ENCODE results near the gene ACLY.
A peak's percentile ranks its signal among the peaks of the same experiment; 100 is the strongest.
"Not testable (repeated sequence)": the region's sequence is repeated elsewhere in the genome, so short reads cannot be mapped to it uniquely, and the experiment has no call there.

ACLY gene

DNA sequence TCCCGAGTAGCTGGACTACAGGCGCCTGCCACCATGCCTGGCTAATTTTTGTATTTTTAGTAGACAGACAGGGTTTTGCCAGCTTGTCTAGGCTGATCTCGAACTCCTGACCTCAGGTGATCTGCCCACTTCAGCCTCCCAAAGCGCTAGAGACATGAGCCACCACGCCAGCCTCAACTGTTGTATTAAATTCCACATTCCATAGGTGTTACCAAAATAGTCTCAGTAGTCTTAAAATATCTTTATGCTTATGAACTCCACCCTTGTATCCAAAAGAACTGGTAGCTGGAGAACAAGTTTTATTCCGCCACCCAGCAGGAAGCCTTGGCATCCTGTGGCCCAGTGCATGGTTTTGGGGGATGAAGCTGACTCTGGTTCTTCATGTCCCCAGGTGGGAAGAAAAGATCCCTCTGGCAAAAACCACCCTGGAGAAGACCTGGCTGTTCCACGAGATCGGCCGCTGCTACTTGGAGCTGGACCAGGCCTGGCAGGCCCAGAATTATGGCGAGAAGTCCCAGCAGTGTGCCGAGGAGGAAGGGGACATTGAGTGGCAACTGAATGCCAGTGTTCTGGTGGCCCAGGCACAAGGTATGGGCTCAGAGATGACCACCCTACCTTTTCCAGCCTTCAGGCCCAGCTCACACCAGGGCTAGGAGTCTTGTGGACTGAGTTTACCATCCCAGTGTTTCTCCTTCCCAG is 30.2 kb upstream of the ACLY start:
- ATAC-seq (no peak), DNase-seq (no peak)
- Mint-ChIP-seq H3K27ac (no peak overlapping the region), H3K9me3 (no peaks in the 10 kb centered on the region), H3K27me3 (no peaks in the 10 kb centered on the region), H3K4me1 (no peaks in the 10 kb centered on the region), H3K4me3 (no peak overlapping the region)

GRCh38 chr17:41944943-41945342 is 26.2 kb upstream of the ACLY start:
- Mint-ChIP-seq H3K9me3 (no peaks in the 10 kb centered on the region), H3K4me3 (no peak overlapping the region), H3K27me3 (no peaks in the 10 kb centered on the region), H3K4me1 (no peaks in the 10 kb centered on the region), H3K27ac (no peak overlapping the region)
- ATAC-seq (no peak), DNase-seq (no peak)

DNA sequence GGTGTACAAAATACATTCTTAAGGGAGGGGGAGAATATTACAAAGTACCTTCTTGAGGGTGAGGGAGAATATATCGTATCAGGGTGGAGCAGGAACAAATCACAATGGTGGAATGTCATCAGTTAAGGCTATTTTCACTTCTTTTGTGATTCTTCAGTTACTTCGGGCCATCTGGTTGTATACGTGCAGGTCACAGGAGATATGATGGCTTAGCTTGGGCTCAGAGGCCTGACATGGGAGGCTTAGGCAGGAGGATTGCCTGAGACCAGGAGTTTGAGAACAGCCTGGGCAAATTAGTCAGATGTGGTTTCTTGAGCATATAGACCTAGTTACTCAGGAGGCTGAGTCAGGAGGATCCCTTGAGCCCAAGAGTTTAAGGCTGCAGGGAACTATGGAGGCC is 24.7 kb upstream of the ACLY start:
- H3K4me1 Mint-ChIP-seq: no peaks in the 10 kb centered on the region
- H3K27ac Mint-ChIP-seq: no peak overlapping the region
- no peak overlapping the region for H3K4me3 Mint-ChIP-seq
- ATAC-seq: no peak
- no peak for DNase-seq
- H3K27me3 Mint-ChIP-seq: no peaks in the 10 kb centered on the region
- H3K9me3 Mint-ChIP-seq: no peaks in the 10 kb centered on the region

DNA sequence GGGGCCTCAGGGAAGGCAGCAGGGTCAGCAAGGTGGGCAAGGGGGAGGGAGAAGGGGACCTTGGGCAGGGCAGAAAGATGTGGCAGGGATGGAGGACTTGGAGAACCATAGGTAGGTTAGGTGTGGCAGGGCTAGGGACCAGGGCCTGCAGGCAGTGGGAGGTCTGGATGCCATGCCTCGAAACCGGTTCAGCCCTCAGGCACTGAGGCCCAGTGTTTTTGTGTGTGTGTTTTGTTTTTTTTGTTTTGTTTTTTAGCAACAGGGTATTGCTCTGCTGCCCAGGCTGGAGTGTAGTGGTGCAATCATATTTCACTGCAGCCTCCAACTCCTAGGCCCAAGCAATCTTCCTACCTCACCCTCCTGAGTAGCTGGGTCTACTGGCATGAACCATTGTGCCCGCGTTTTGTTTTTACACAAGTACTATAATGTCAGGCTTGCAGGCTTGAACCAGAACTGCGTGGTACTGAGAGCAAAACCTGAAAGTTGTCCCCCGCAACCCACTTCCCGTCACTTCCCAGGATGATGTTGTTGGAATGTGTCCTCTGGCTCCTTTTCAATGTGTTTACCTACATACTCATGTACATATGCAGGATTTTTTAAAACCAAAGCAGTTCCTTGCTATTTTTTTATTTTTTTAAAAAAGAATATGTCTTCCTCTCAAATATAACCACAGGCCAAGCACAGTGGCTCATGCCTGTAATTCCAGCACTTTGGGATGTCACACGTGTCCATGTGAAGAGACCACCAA is 24.0 kb upstream of the ACLY start:
- no peak for ATAC-seq
- H3K27ac Mint-ChIP-seq: no peak overlapping the region
- DNase-seq: no peak
- H3K9me3 Mint-ChIP-seq: no peaks in the 10 kb centered on the region
- H3K4me1 Mint-ChIP-seq: no peaks in the 10 kb centered on the region
- H3K4me3 Mint-ChIP-seq: no peak overlapping the region
- no peaks in the 10 kb centered on the region for H3K27me3 Mint-ChIP-seq

GRCh38 chr17:41941168-41941567 is 22.4 kb upstream of the ACLY start:
- H3K9me3 Mint-ChIP-seq: no peaks in the 10 kb centered on the region
- no peak for DNase-seq
- H3K27me3 Mint-ChIP-seq: no peaks in the 10 kb centered on the region
- no peak overlapping the region for H3K4me3 Mint-ChIP-seq
- H3K4me1 Mint-ChIP-seq: no peaks in the 10 kb centered on the region
- H3K27ac Mint-ChIP-seq: no peak overlapping the region
- ATAC-seq: no peak

GRCh38 chr17:41939693-41940090 is 20.9 kb upstream of the ACLY start:
- Mint-ChIP-seq H3K9me3 (no peaks in the 10 kb centered on the region), H3K27ac (no peak overlapping the region), H3K4me3 (no peak overlapping the region), H3K27me3 (no peaks in the 10 kb centered on the region), H3K4me1 (no peaks in the 10 kb centered on the region)
- DNase-seq (no peak), ATAC-seq (no peak)

GRCh38 chr17:41939044-41939692 is 20.4 kb upstream of the ACLY start:
- Mint-ChIP-seq H3K4me1 (no peaks in the 10 kb centered on the region), H3K27me3 (no peaks in the 10 kb centered on the region), H3K9me3 (no peaks in the 10 kb centered on the region), H3K27ac (no peak overlapping the region), H3K4me3 (no peak overlapping the region)
- ATAC-seq (no peak), DNase-seq (no peak)

- H3K4me3 Mint-ChIP-seq: no peak overlapping the region
- no peaks in the 10 kb centered on the region for H3K9me3 Mint-ChIP-seq
- H3K27me3 Mint-ChIP-seq: no peaks in the 10 kb centered on the region
- no peaks in the 10 kb centered on the region for H3K4me1 Mint-ChIP-seq
- H3K27ac Mint-ChIP-seq: no peak overlapping the region
- DNase-seq: no peak
- ATAC-seq: no peak
Measured at GRCh38 chr17:41937970-41938954, 19.5 kb upstream of the ACLY start.

DNA sequence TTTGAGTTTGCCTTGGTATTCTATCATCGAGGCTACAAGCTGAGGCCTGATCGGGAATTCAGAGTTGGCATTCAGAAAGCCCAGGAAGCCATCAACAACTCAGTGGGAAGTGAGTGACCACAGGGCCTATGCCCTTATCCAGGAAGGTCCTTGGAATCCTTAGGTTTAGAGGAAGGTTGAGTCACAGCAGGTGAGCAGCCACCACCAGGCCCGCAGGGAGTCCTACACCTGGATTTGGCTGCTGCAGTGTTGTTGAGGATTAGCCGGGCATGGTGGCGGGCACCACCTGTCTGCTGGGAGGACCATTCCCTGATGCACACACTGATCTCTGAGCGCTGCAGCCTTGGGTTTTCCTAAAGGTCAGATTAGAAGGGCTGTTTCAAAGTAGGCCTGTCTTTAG is 16.9 kb upstream of the ACLY start:
- Mint-ChIP-seq H3K4me1 (peaks cover 16% of the 10 kb centered on the region), H3K27ac (no peak overlapping the region), H3K4me3 (no peak overlapping the region), H3K9me3 (no peaks in the 10 kb centered on the region), H3K27me3 (no peaks in the 10 kb centered on the region)
- ATAC-seq (no peak), DNase-seq (no peak)

GRCh38 chr17:41932816-41933389 is 14.2 kb upstream of the ACLY start:
- peak overlapping the region in 1 of 2 donors; percentile 54 for H3K27ac Mint-ChIP-seq
- H3K27me3 Mint-ChIP-seq: no peaks in the 10 kb centered on the region
- DNase-seq: no peak
- H3K4me3 Mint-ChIP-seq: peak overlapping the region in 1 of 2 donors; percentile 33
- ATAC-seq: no peak
- peaks cover 36% of the 10 kb centered on the region for H3K4me1 Mint-ChIP-seq
- no peaks in the 10 kb centered on the region for H3K9me3 Mint-ChIP-seq

GRCh38 chr17:41931715-41932114 is 13.0 kb upstream of the ACLY start:
- Mint-ChIP-seq H3K4me3 (peak overlapping the region; percentile 92 to 96), H3K4me1 (peaks cover 36% of the 10 kb centered on the region)
- H3K27ac Mint-ChIP-seq, DNase-seq, H3K27me3 Mint-ChIP-seq, ATAC-seq, H3K9me3 Mint-ChIP-seq: not testable (repeated sequence)

- peak overlapping the region; percentile 92 to 96 for H3K4me3 Mint-ChIP-seq
- H3K4me1 Mint-ChIP-seq: peaks cover 36% of the 10 kb centered on the region
- not testable (repeated sequence) for DNase-seq, H3K9me3 Mint-ChIP-seq, H3K27me3 Mint-ChIP-seq
- ATAC-seq: peak; percentile 65
- H3K27ac Mint-ChIP-seq: peak overlapping the region; percentile 94 to 95
Measured at GRCh38 chr17:41930833-41931156, 12.0 kb upstream of the ACLY start.

- DNase-seq: peak; percentile 92 to 95
- ATAC-seq: peak; percentile 99
- H3K4me3 Mint-ChIP-seq: peak within 1 kb of the TSS; percentile 92 to 96
- H3K27me3 Mint-ChIP-seq: no peaks in the 10 kb centered on the region
- H3K9me3 Mint-ChIP-seq: no peaks in the 10 kb centered on the region
- H3K27ac Mint-ChIP-seq: peak within 1 kb of the TSS; percentile 94 to 95
- peaks cover 36% of the 10 kb centered on the region for H3K4me1 Mint-ChIP-seq
Measured at GRCh38 chr17:41930009-41930832, 11.5 kb upstream of the ACLY start, which contains the start of gene ODAD4. ODAD4 (plus strand) TSS chr17:41930617; CDS start chr17:41930724, 107 bp downstream.

- peaks cover 36% of the 10 kb centered on the region for H3K4me1 Mint-ChIP-seq
- H3K9me3 Mint-ChIP-seq: no peaks in the 10 kb centered on the region
- H3K27ac Mint-ChIP-seq: no peak overlapping the region
- DNase-seq: no peak
- H3K4me3 Mint-ChIP-seq: peak overlapping the region; percentile 92 to 96
- ATAC-seq: no peak
- H3K27me3 Mint-ChIP-seq: no peaks in the 10 kb centered on the region
Measured at GRCh38 chr17:41928693-41929251, 10.0 kb upstream of the ACLY start.

Data from stimulated activated naive CD8-positive, alpha-beta T cell treated with anti-CD3 and anti-CD28 coated beads, Interleukin-15, amount 100 ng/mL, for 72 hours (primary cell).